H1 (cell line): ENCODE measurements around the gene NR2C2. TPM values are rescaled to one million over a fixed set of nuclear protein-coding genes. Genes with fewer than 3 reads are reported as not detected.

Experiments used
- CTCF ChIA-PET: fragments of 300-600 bp; sonication (Branson Sonifier 250); formaldehyde crosslinking; loops from one replicate; lab custom pipeline; 2021; ENCODE audit not compliant: partially characterized antibody; lab: Charles Lee
- POLR2A ChIA-PET: fragments of 300-600 bp; sonication (Branson Sonifier 250); formaldehyde crosslinking; loops from one replicate; lab custom pipeline; 2021; ENCODE audit warnings: inconsistent platforms; ENCODE audit not compliant: partially characterized antibody; lab: Charles Lee
- DNase-seq, 2 experiments: peaks; one replicate each; pipeline versions ENCODE4 v3.0.0 to v3.0.0-alpha.2; 2010 to 2022; ENCODE audit warnings: low spot score in 2 of 2, low read depth in 1 of 2, mixed read lengths in 1 of 2
- FAIRE-seq: peaks from 2 replicates; lab custom pipeline; 2011; peaks lifted over from hg19 to GRCh38; lab: Jason Lieb, UNC
- H2AFZ ChIP-seq: 2 replicates; pipeline ENCODE4 v1.8.1; 2012; ENCODE audit warnings: low read length, inconsistent platforms
- H2AK5ac ChIP-seq: 2 replicates; pipeline ENCODE4 v1.6.1; 2013; ENCODE audit warnings: low read depth, low read length
- H2BK120ac ChIP-seq: replicated peaks from 2 replicates; pipeline ENCODE3; 2013; ENCODE audit warnings: low read depth, low read length, inconsistent platforms
- H2BK12ac ChIP-seq: 2 replicates; pipeline ENCODE4 v1.6.1; 2013; ENCODE audit warnings: low read depth, low read length
- H2BK15ac ChIP-seq: 2 replicates; pipeline ENCODE4 v1.6.1; 2013; ENCODE audit warnings: low read length
- H2BK20ac ChIP-seq: 2 replicates; pipeline ENCODE4 v1.6.1; 2013; ENCODE audit warnings: low read length
- H2BK5ac ChIP-seq: 2 replicates; pipeline ENCODE4 v1.6.1; 2013; ENCODE audit warnings: low read depth, low read length
- H3K14ac ChIP-seq: 2 replicates; pipeline ENCODE4 v1.6.1; 2013; ENCODE audit warnings: inconsistent platforms; ENCODE audit not compliant: insufficient read length
- H3K18ac ChIP-seq: 2 replicates; pipeline ENCODE4 v1.6.1; 2013; ENCODE audit warnings: low read length; ENCODE audit errors: extremely low read depth
- H3K23ac ChIP-seq: 2 replicates; pipeline ENCODE4 v1.6.1; 2013; ENCODE audit warnings: inconsistent platforms; ENCODE audit not compliant: insufficient read length
- H3K23me2 ChIP-seq: 2 replicates; pipeline ENCODE4 v1.6.1; 2013; ENCODE audit warnings: low read depth, low read length
- H3K27ac ChIP-seq: 2 replicates; pipeline ENCODE4 v1.6.1; 2011; ENCODE audit warnings: low read depth, low read length, inconsistent platforms
- H3K27me3 ChIP-seq, 4 experiments: replicated peaks in 1 of 4; 1 replicate in 1 of 4; 2 replicates in 3 of 4; pipeline versions ENCODE4 v1.6.1 to v1.8.1; 2011 to 2013; ENCODE audit warnings: low read length in 3 of 4, mild to moderate bottlenecking in 3 of 4, inconsistent platforms in 2 of 4, mixed read lengths in 2 of 4, moderate library complexity in 1 of 4; ENCODE audit not compliant: control insufficient read depth in 3 of 4, insufficient read depth in 3 of 4; ENCODE audit errors: extremely low read depth in 1 of 4
- H3K36me3 ChIP-seq, 4 experiments: 2 replicates each; pipeline versions ENCODE4 v1.6.1 to v1.8.1; 2011 to 2013; ENCODE audit warnings: mild to moderate bottlenecking in 4 of 4, low read length in 3 of 4, moderate library complexity in 2 of 4, control low read depth in 1 of 4, inconsistent platforms in 1 of 4; ENCODE audit not compliant: insufficient read depth in 4 of 4, control insufficient read depth in 2 of 4
- H3K4ac ChIP-seq: replicated peaks from 2 replicates; pipeline ENCODE3; 2013; ENCODE audit warnings: low read length, low read depth, mixed read lengths, inconsistent platforms; ENCODE audit not compliant: insufficient read length
- H3K4me1 ChIP-seq, 4 experiments: replicated peaks in 1 of 4; 1 replicate in 1 of 4; 2 replicates in 3 of 4; pipeline versions ENCODE4 v1.6.1 to v1.8.1; 2011 to 2013; ENCODE audit warnings: low read length in 3 of 4, inconsistent platforms in 2 of 4, mixed read lengths in 1 of 4; ENCODE audit not compliant: insufficient read depth in 4 of 4, control insufficient read depth in 3 of 4
- H3K4me2 ChIP-seq, 2 experiments: 2 replicates each; pipeline versions ENCODE4 v1.6.1 to v1.8.1; 2011 to 2013; ENCODE audit warnings: low read depth in 2 of 2, low read length in 2 of 2, control low read depth in 1 of 2, inconsistent platforms in 1 of 2, mild to moderate bottlenecking in 1 of 2; ENCODE audit not compliant: insufficient read depth in 1 of 2
- H3K4me3 ChIP-seq, 4 experiments: fragments of 200-600, 300-600 bp in 1 of 4; sonication (generic), shearing (Covaris generic), sonication (Bioruptor Twin) in 1 of 4; 2 replicates each; pipeline versions ENCODE4 v1.5.1 to v1.8.1; 2011 to 2016; ENCODE audit warnings: low read length in 4 of 4, low read depth in 3 of 4, control low read depth in 2 of 4, inconsistent platforms in 2 of 4, mild to moderate bottlenecking in 2 of 4, mixed read lengths in 1 of 4, moderate library complexity in 1 of 4; ENCODE audit not compliant: insufficient read depth in 2 of 4; ENCODE audit errors: extremely low read depth in 1 of 4
- H3K56ac ChIP-seq: replicated peaks from 2 replicates; pipeline ENCODE3; 2013; ENCODE audit warnings: low read depth, mild to moderate bottlenecking, mixed read lengths, low read length, inconsistent platforms; ENCODE audit not compliant: insufficient read length
- H3K79me1 ChIP-seq: 2 replicates; pipeline ENCODE4 v1.6.1; 2013; ENCODE audit warnings: low read depth, low read length, control low read depth
- H3K79me2 ChIP-seq, 2 experiments: 2 replicates each; pipeline versions ENCODE4 v1.6.1 to v1.8.1; 2012 to 2013; ENCODE audit warnings: low read length in 2 of 2, mild to moderate bottlenecking in 2 of 2, inconsistent platforms in 1 of 2; ENCODE audit not compliant: insufficient read depth in 2 of 2, control insufficient read depth in 1 of 2
- H3K9ac ChIP-seq, 4 experiments: replicated peaks in 1 of 4; 1 replicate in 1 of 4; 2 replicates in 3 of 4; pipeline versions ENCODE4 v1.6.1 to v1.8.1; 2011 to 2013; ENCODE audit warnings: low read depth in 3 of 4, low read length in 3 of 4, control low read depth in 2 of 4, mild to moderate bottlenecking in 2 of 4, moderate library complexity in 2 of 4, inconsistent platforms in 1 of 4; ENCODE audit errors: extremely low read depth in 1 of 4
- H3K9me3 ChIP-seq, 2 experiments: 2 replicates each; pipeline versions ENCODE4 v1.6.1 to v1.8.1; 2012 to 2013; ENCODE audit warnings: mild to moderate bottlenecking in 2 of 2, moderate library complexity in 2 of 2, control low read depth in 1 of 2, inconsistent platforms in 1 of 2, low read depth in 1 of 2, low read length in 1 of 2, mixed read lengths in 1 of 2; ENCODE audit not compliant: insufficient read depth in 2 of 2
- H4K20me1 ChIP-seq, 2 experiments: replicated peaks in 1 of 2; 2 replicates each; pipeline versions ENCODE3 to v1.8.1; 2011 to 2013; ENCODE audit warnings: inconsistent platforms in 2 of 2, low read length in 2 of 2, mild to moderate bottlenecking in 1 of 2; ENCODE audit not compliant: insufficient read depth in 2 of 2, control insufficient read depth in 1 of 2
- H4K5ac ChIP-seq: 2 replicates; pipeline ENCODE4 v1.6.1; 2013; ENCODE audit warnings: low read length, low read depth, mixed read lengths, inconsistent platforms; ENCODE audit not compliant: insufficient read length
- H4K8ac ChIP-seq: 2 replicates; pipeline ENCODE4 v1.8.0; 2013; ENCODE audit warnings: mild to moderate bottlenecking, moderate library complexity, low read length, inconsistent platforms; ENCODE audit not compliant: insufficient read depth; ENCODE audit errors: extremely low read depth
- H4K91ac ChIP-seq: replicated peaks from 2 replicates; pipeline ENCODE3; 2013; ENCODE audit warnings: low read length, mixed read lengths, inconsistent platforms; ENCODE audit not compliant: insufficient read length
- CEBPB ChIP-seq: IDR thresholded peaks from 2 replicates; pipeline ENCODE4 v1.6.1; 2012; ENCODE audit warnings: low read depth, low read length
- GTF2F1 ChIP-seq: IDR thresholded peaks from 2 replicates; pipeline ENCODE4 v1.6.1; 2012; ENCODE audit warnings: low read depth, low read length, improper control_type of control experiment, borderline replicate concordance
- KDM1A ChIP-seq: fragments of 200-600, 300-600 bp; sonication (generic); IDR thresholded peaks from 2 replicates; pipeline ENCODE4 v1.7.1; 2016; ENCODE audit warnings: mild to moderate bottlenecking, low read length, borderline replicate concordance
- SIRT6 ChIP-seq: IDR thresholded peaks from one replicate; pipeline ENCODE4 v1.7.1; 2012; ENCODE audit warnings: low read length, inconsistent platforms
- SUZ12 ChIP-seq: fragments of 200-600 bp; sonication (generic); IDR thresholded peaks from 2 replicates; pipeline ENCODE4 v1.6.1; 2012; ENCODE audit warnings: mild to moderate bottlenecking, inconsistent platforms, low read length, moderate library complexity, mixed read lengths
- WGBS, 2 experiments: shearing (Covaris generic) in 1 of 2; methylation state at CpG; one replicate each; pipeline versions ENCODE4 v1.1.6 to v1.1.7; 2013 to 2015; ENCODE audit warnings: low lambda C conversion rate in 2 of 2, mixed read lengths in 2 of 2, inconsistent platforms in 1 of 2, low coverage in 1 of 2, missing lambda C conversion rate in 1 of 2; ENCODE audit not compliant: insufficient replicate concordance in 2 of 2, insufficient coverage in 1 of 2, insufficient read length in 1 of 2; ENCODE audit errors: extremely low coverage in 1 of 2, missing lambda C conversion rate in 1 of 2; 5-methylcytosine and 5-hydroxymethylcytosine counted together
- polyA plus RNA-seq, 7 experiments: library from polyadenylated mRNA; depleted of rRNA in 3 of 7; stranded (reverse) in 5 of 7; unstranded in 2 of 7; fragments of >200 nt in 5 of 7; fragments of 200-250 nt in 2 of 7; gene quantifications; 1 replicate in 5 of 7; 2 replicates in 1 of 7; 4 replicates in 1 of 7; pipeline versions ENCODE4 v1.2.1 to v1.2.3, GENCODE V29; 2011 to 2013; ENCODE audit warnings: missing spikeins in 2 of 7, mixed read lengths in 2 of 7
- total RNA-seq: library from RNA; stranded (reverse); fragmentation: NEBNext Ultra II Directional; extraction: Animal tissue kit (Norgen Biotek cat#: 25700); gene quantifications from 2 replicates; pipeline ENCODE4 v1.2.1, GENCODE V29; 2021

NR2C2 gene
- total and polyA plus RNA-seq, 2 of the 8 experiments (the other 6 are each of a cell fraction or from before 2014, with no cell fraction given) = 16.6 to 44.4 TPM

DNA sequence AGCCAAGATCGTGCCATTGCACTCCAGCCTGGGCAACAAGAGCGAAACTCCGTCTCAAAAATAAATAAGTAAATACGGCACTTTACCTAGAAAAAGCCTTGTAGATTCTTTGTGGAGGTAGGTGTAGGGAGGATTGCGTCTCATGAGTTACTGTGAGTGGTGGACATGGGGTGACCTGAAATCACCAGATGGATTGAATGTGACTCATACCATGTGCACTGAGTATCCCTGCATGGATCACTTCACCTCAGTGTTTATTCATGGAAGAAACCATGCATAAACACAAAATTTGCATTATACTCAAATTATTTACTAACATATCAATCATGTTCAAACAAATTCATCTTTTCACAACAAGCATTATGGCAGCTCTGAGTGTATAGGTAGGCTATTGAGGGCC is 61.8 kb downstream of the NR2C2 start:
- no peak overlapping the region for H2BK120ac ChIP-seq
- H3K27me3 ChIP-seq = no peaks in the 10 kb centered on the region
- H3K4me1 ChIP-seq = no peaks in the 10 kb centered on the region
- H3K23me2 ChIP-seq = no peaks in the 10 kb centered on the region
- H3K79me1 ChIP-seq = peaks cover 4% of the 10 kb centered on the region; the same call in 1 of the 2 replicates
- no peaks in the 10 kb centered on the region for H3K9me3 ChIP-seq
- no peak overlapping the region for H3K4ac ChIP-seq
- no peak overlapping the region for H3K4me2 ChIP-seq
- H4K5ac ChIP-seq = no peak overlapping the region
- H2AFZ ChIP-seq = no peak overlapping the region
- H3K79me2 ChIP-seq = no peaks in the 10 kb centered on the region
- H4K91ac ChIP-seq = no peak overlapping the region
- H2BK20ac ChIP-seq = no peak overlapping the region
- H2BK12ac ChIP-seq = no peak overlapping the region
- FAIRE-seq = no peak
- H3K23ac ChIP-seq = no peak overlapping the region
- H3K14ac ChIP-seq = no peak overlapping the region
- H2BK15ac ChIP-seq = no peak overlapping the region
- ChIA-PET CTCF (no interaction called here), POLR2A (no interaction called here)
- H4K20me1 ChIP-seq = peaks cover 7 to 12% of the 10 kb centered on the region in 2 experiments
- no peak overlapping the region for H2BK5ac ChIP-seq
- H2AK5ac ChIP-seq = no peak overlapping the region
- no peak overlapping the region for H3K56ac ChIP-seq
- no peak overlapping the region for H3K4me3 ChIP-seq
- peaks cover 8 to 23% (median 13%) of the 10 kb centered on the region in 4 experiments for H3K36me3 ChIP-seq
- 96% methylated on average over 5 of the region's 5 CpGs; no CpG with 5 or more reads in 1 of the 2 experiments for WGBS, 2 experiments
- no peak overlapping the region for H3K27ac ChIP-seq
- no peak overlapping the region for H4K8ac ChIP-seq
- no peak for DNase-seq
- H3K9ac ChIP-seq = no peak overlapping the region
- H3K18ac ChIP-seq = no peak overlapping the region
- no peak for TF ChIP-seq SUZ12
- no peak for TF ChIP-seq CEBPB
- TF ChIP-seq SIRT6 = no peak
- no peak for TF ChIP-seq KDM1A
- no peak for TF ChIP-seq GTF2F1
